ENCODE results near the gene FAM210A. TPM values are rescaled to one million over a fixed set of nuclear protein-coding genes. Genes with fewer than 3 reads are reported as not detected.
A peak's percentile ranks its signal among the peaks of the same experiment; 100 is the strongest.

Gene FAM210A
- 10 to 100 TPM; 10.3 to 12.4 TPM for total RNA-seq

GRCh38 chr18:13726232-13726971 lies at the start of gene FAM210A, which contains the start of gene RNMT:
Gene FAM210A (minus strand): TSS chr18:13726558. CDS start chr18:13682077, 44,481 bp downstream.
Gene RNMT (plus strand): TSS chr18:13726673. CDS start chr18:13731518, 4,845 bp downstream.
- under 1% methylated on average over 47 of the region's 76 CpGs for WGBS
- no peaks in the 10 kb centered on the region for H3K36me3 ChIP-seq
- no peaks in the 10 kb centered on the region for H3K9me3 ChIP-seq
- TF ChIP-seq POLR2A (IDR thresholded peaks at IDR 0.05), result peak; percentile 80
- peak; percentile 99 for TF ChIP-seq POLR2AphosphoS5 (IDR thresholded peaks at IDR 0.05)
- TF ChIP-seq CTCF (IDR thresholded peaks at IDR 0.05), result peak in 2 of 4 experiments; percentile 26 to 30
- peak; percentile 95 for DNase-seq (ENCODE audit: low spot score)
- H3K4me3 ChIP-seq, result peak within 1 kb of the TSS; percentile 77 to 91
- H3K27ac ChIP-seq, result peak within 1 kb of the TSS; percentile 88 to 93
- no peaks in the 10 kb centered on the region for H3K27me3 ChIP-seq (replicated peaks; ENCODE audit: insufficient read depth)
- intact Hi-C loops (cut with DNase I), result loop anchor here (2.0 to 10.0 kb wide), 4 partner anchors 169 to 509 kb away; partner anchors contain the start of gene LDLRAD4
- H3K4me1 ChIP-seq (replicated peaks), result no peaks in the 10 kb centered on the region

- no peaks in the 10 kb centered on the region for H3K36me3 ChIP-seq
- TF ChIP-seq CTCF (IDR thresholded peaks at IDR 0.05) (no peak), POLR2AphosphoS5 (IDR thresholded peaks at IDR 0.05) (no peak), POLR2A (IDR thresholded peaks at IDR 0.05) (no peak)
- no peak overlapping the region for H3K27ac ChIP-seq
- DNase-seq (ENCODE audit: low spot score), result no peak
- intact Hi-C loops (cut with DNase I), result no loop called here
- no peaks in the 10 kb centered on the region for H3K27me3 ChIP-seq (replicated peaks; ENCODE audit: insufficient read depth)
- no peaks in the 10 kb centered on the region for H3K9me3 ChIP-seq
- no peaks in the 10 kb centered on the region for H3K4me1 ChIP-seq (replicated peaks)
- WGBS, result 39% methylated on average over 3 of the region's 3 CpGs
- no peak overlapping the region for H3K4me3 ChIP-seq
Observed at GRCh38 chr18:13775058-13775457, 48.7 kb upstream of the FAM210A start.

- peaks cover 3% of the 10 kb centered on the region for H3K4me1 ChIP-seq (replicated peaks)
- H3K9me3 ChIP-seq, result no peaks in the 10 kb centered on the region
- 98% methylated on average over 3 of the region's 3 CpGs for WGBS
- no peak overlapping the region for H3K4me3 ChIP-seq
- H3K27me3 ChIP-seq (replicated peaks; ENCODE audit: insufficient read depth), result no peaks in the 10 kb centered on the region
- intact Hi-C loops (cut with DNase I), result no loop called here
- no peak overlapping the region for H3K27ac ChIP-seq
- no peaks in the 10 kb centered on the region for H3K36me3 ChIP-seq
- no peak for DNase-seq (ENCODE audit: low spot score)
- no peak for TF ChIP-seq CTCF (IDR thresholded peaks at IDR 0.05)
- TF ChIP-seq POLR2AphosphoS5 (IDR thresholded peaks at IDR 0.05), result no peak
- TF ChIP-seq POLR2A (IDR thresholded peaks at IDR 0.05), result no peak
Observed at GRCh38 chr18:13762690-13763439, 36.5 kb upstream of the FAM210A start.

- Histone ChIP-seq H3K27me3 (replicated peaks; ENCODE audit: insufficient read depth) (no peaks in the 10 kb centered on the region), H3K9me3 (no peaks in the 10 kb centered on the region), H3K36me3 (no peaks in the 10 kb centered on the region), H3K27ac (no peak overlapping the region), H3K4me3 (no peak overlapping the region), H3K4me1 (replicated peaks) (peaks cover 3% of the 10 kb centered on the region)
- no peak for DNase-seq (ENCODE audit: low spot score)
- no peak for TF ChIP-seq POLR2A (IDR thresholded peaks at IDR 0.05)
- no peak for TF ChIP-seq POLR2AphosphoS5 (IDR thresholded peaks at IDR 0.05)
- TF ChIP-seq CTCF (IDR thresholded peaks at IDR 0.05), result no peak
- intact Hi-C loops (cut with DNase I), result no loop called here
Observed at GRCh38 chr18:13760047-13760446, 33.7 kb upstream of the FAM210A start.

All from prostate gland (tissue), 2 donors.